Small intestine (tissue), 7 donors: ENCODE measurements around the gene TICRR. TPM values are rescaled to one million over a fixed set of nuclear protein-coding genes. Genes with fewer than 3 reads are reported as not detected.

Source experiments
- DNase-seq, 2 donors: peaks; one replicate each; pipeline versions ENCODE4 v3.0.0 to v3.0.0-alpha.2; 2013
- FAIRE-seq: peaks from 2 replicates; lab custom pipeline; 2012; peaks lifted over from hg19 to GRCh38; lab: Jason Lieb, UNC
- H3K27ac ChIP-seq, 3 donors: one replicate each; pipeline ENCODE4 v1.5.1; 2013; ENCODE audit warnings: low read length in 2 of 3, mild to moderate bottlenecking in 2 of 3, control low read depth in 1 of 3, inconsistent platforms in 1 of 3, low read depth in 1 of 3, moderate library complexity in 1 of 3
- H3K27me3 ChIP-seq, 3 donors: one replicate each; pipeline ENCODE4 v1.6.1; 2013; ENCODE audit warnings: low read length in 3 of 3, inconsistent platforms in 1 of 3; ENCODE audit not compliant: control insufficient read depth in 3 of 3, insufficient read depth in 3 of 3
- H3K36me3 ChIP-seq, 3 donors: one replicate each; pipeline ENCODE4 v1.6.1; 2013; ENCODE audit warnings: low read length in 3 of 3, inconsistent platforms in 1 of 3, low read depth in 1 of 3, mild to moderate bottlenecking in 1 of 3, moderate library complexity in 1 of 3; ENCODE audit not compliant: control insufficient read depth in 3 of 3, insufficient read depth in 2 of 3
- H3K4me1 ChIP-seq, 3 donors: one replicate each; pipeline ENCODE4 v1.6.1; 2013; ENCODE audit warnings: low read length in 2 of 3, inconsistent platforms in 1 of 3, low read depth in 1 of 3, mild to moderate bottlenecking in 1 of 3, moderate library complexity in 1 of 3; ENCODE audit not compliant: control insufficient read depth in 3 of 3, insufficient read depth in 2 of 3
- H3K4me3 ChIP-seq, 3 donors: one replicate each; pipeline ENCODE4 v1.5.1; 2013; ENCODE audit warnings: low read length in 3 of 3, control low read depth in 1 of 3, inconsistent platforms in 1 of 3, low read depth in 1 of 3, mild to moderate bottlenecking in 1 of 3, moderate library complexity in 1 of 3
- H3K9me3 ChIP-seq, 2 donors: one replicate each; pipeline ENCODE4 v1.6.1; 2013; ENCODE audit warnings: low read depth in 1 of 2, low read length in 1 of 2; ENCODE audit not compliant: control insufficient read depth in 2 of 2, insufficient read depth in 1 of 2
- WGBS, 3 donors: extraction: QIAGEN DNeasy Blood & Tissue Kit; methylation state at CpG; one replicate each; pipeline ENCODE4 v1.1.7; 2013; 5-methylcytosine and 5-hydroxymethylcytosine counted together
- polyA plus RNA-seq, 4 donors: library from polyadenylated mRNA; stranded (reverse) in 3 of 4; unstranded in 1 of 4; fragments of 200-250 nt in 3 of 4; fragments of 120-200 nt in 1 of 4; gene quantifications; one replicate each; pipeline versions ENCODE4 v1.2.1 to v1.2.3, GENCODE V29; 2013
- donor health status: healthy with polysubstance abuse.
- donor health status: control.
- donor health status: control.
- donor health status: Bipolar disorder and iron deficiency.
- donor health status: healthy.

TICRR gene
- polyA plus RNA-seq, 4 donors = 0.22 to 4.1 (median 3.7) TPM; not detected in 1

- FAIRE-seq (no peak), DNase-seq (no peak)
- Histone ChIP-seq H3K4me1 (no peaks in the 10 kb centered on the region), H3K27ac (no peak overlapping the region), H3K36me3 (peaks cover 2 to 80% (median 3%) of the 10 kb centered on the region in 3 donors), H3K4me3 (no peak overlapping the region), H3K9me3 (no peaks in the 10 kb centered on the region), H3K27me3 (no peaks in the 10 kb centered on the region)
- WGBS, 3 donors = 84 to 94% (median 91%) methylated on average over 18 to 21 of the region's 21 CpGs
Measured at GRCh38 chr15:89628301-89628700, 53.0 kb downstream of the TICRR start.

DNA sequence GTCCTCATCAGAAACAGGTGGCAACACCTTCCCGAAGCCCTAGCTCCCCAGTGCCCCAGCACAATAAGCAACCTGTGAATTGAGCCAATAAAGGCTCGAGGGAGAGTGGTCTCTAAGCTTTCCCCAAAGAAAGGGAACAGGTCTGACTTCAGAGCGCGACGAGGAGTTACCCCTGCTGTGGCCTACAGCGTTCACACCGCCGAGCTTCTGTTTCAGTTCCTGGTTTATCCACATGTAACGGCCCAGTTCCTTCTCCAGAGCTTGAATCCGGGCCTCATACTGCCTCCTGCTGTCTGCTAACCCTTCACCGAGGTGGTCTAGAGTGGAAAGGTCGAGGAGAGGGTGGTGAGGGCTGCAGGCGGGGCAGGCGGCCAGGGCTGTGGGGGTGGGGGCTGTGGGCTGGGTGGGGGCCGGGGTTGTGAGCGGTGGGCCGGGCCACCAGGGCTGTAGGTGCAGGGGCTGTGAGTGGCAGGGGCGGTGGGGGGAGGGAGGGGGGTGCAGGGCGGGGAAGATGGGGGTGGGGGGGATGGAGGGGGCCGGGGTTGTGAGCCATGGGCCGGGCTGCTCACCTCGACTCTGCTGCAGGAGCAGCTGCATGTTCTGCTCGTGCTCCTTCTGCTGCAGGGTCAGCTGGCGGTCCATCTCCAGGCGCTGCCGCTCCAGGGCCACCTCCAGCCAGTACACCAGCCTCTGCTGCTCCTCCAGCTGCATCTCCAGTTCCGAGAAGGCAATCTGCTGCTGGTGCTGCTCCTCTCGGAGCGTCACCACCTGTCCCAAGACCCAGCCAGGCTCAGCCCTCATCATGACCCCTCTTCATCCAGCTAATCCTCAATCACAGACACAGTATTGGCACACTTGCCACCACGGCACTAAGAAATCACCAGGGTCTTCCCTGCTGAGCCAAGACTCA is 53.8 kb downstream of the TICRR start:
- Histone ChIP-seq H3K9me3 (peaks cover 0 to 2% of the 10 kb centered on the region in 2 donors), H3K27me3 (no peaks in the 10 kb centered on the region), H3K27ac (no peak overlapping the region), H3K4me1 (no peaks in the 10 kb centered on the region), H3K4me3 (no peak overlapping the region), H3K36me3 (peaks cover 2 to 79% (median 3%) of the 10 kb centered on the region in 3 donors)
- no peak for FAIRE-seq
- DNase-seq = no peak
- WGBS, 3 donors = 87 to 94% (median 92%) methylated on average over 24 to 30 of the region's 30 CpGs

DNA sequence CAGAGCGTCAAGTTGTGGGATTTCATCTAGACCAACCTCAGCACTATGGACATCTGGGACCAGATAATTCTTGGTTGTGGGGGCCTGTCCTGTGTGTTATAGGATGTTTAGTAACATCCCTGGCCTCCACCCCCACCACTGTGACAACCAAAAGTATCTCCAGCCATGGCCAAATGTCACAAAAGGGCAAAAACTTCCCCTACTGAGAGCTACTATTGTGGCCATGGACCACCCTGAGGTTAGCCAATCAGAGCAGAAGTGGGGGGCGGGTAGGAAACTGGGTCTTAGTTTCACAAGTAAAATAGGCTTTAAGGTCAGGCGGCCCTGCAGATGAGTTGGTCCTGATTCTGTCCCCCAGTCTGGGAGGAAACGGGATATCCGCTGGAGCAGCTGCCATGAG is 54.6 kb downstream of the TICRR start:
- Histone ChIP-seq H3K4me1 (no peaks in the 10 kb centered on the region), H3K27me3 (no peaks in the 10 kb centered on the region), H3K4me3 (no peak overlapping the region), H3K36me3 (peaks cover 2 to 71% (median 3%) of the 10 kb centered on the region in 3 donors), H3K9me3 (peaks cover 0 to 5% of the 10 kb centered on the region in 2 donors), H3K27ac (no peak overlapping the region)
- DNase-seq (no peak), FAIRE-seq (no peak)
- WGBS, 3 donors = 94 to 99% (median 97%) methylated on average over 5 of the region's 5 CpGs

DNA sequence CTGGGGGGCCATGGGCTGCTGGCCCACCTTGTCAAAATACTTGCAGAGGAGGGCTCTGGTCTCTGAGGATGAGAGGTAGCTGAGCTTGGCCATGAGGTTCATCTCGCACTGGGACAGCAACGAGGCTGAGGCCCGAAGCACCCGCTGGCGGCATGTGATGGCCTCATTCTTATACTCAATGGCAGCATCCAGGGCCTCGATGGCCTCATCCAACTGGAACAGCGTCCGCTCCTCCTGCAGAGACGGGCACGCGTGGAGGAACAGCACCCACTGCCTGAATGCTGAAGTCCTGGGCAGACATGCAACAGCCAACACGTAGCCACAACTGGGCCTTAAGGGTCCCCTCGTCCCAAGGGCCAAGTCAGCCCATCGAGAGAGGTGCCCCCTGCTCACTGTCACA is 55.0 kb downstream of the TICRR start:
- Histone ChIP-seq H3K36me3 (peaks cover 2 to 67% (median 3%) of the 10 kb centered on the region in 3 donors), H3K4me3 (no peak overlapping the region), H3K4me1 (no peaks in the 10 kb centered on the region), H3K27ac (no peak overlapping the region), H3K9me3 (peaks cover 0 to 5% of the 10 kb centered on the region in 2 donors), H3K27me3 (no peaks in the 10 kb centered on the region)
- 93 to 95% (median 93%) methylated on average over 14 of the region's 14 CpGs for WGBS, 3 donors
- FAIRE-seq (no peak), DNase-seq (no peak)

- FAIRE-seq (no peak), DNase-seq (no peak)
- no peak overlapping the region for H3K4me3 ChIP-seq
- 92 to 94% (median 93%) methylated on average over 30 of the region's 30 CpGs for WGBS, 3 donors
- H3K27ac ChIP-seq = no peak overlapping the region
- H3K9me3 ChIP-seq = peaks cover 0 to 5% of the 10 kb centered on the region in 2 donors
- peaks cover 0 to 57% (median 2%) of the 10 kb centered on the region in 3 donors for H3K36me3 ChIP-seq
- H3K27me3 ChIP-seq = no peaks in the 10 kb centered on the region
- H3K4me1 ChIP-seq = no peaks in the 10 kb centered on the region
Measured at GRCh38 chr15:89630974-89631901, 56.0 kb downstream of the TICRR start.

- H3K4me3 ChIP-seq = no peak overlapping the region
- H3K27me3 ChIP-seq = no peaks in the 10 kb centered on the region
- DNase-seq (no peak), FAIRE-seq (no peak)
- 80 to 90% (median 86%) methylated on average over 8 to 10 of the region's 10 CpGs for WGBS, 3 donors
- H3K36me3 ChIP-seq = peaks cover 0 to 54% (median 2%) of the 10 kb centered on the region in 3 donors
- peaks cover 0 to 5% of the 10 kb centered on the region in 2 donors for H3K9me3 ChIP-seq
- no peak overlapping the region for H3K27ac ChIP-seq
- H3K4me1 ChIP-seq = no peaks in the 10 kb centered on the region
Measured at GRCh38 chr15:89631902-89632264, 56.6 kb downstream of the TICRR start.

DNA sequence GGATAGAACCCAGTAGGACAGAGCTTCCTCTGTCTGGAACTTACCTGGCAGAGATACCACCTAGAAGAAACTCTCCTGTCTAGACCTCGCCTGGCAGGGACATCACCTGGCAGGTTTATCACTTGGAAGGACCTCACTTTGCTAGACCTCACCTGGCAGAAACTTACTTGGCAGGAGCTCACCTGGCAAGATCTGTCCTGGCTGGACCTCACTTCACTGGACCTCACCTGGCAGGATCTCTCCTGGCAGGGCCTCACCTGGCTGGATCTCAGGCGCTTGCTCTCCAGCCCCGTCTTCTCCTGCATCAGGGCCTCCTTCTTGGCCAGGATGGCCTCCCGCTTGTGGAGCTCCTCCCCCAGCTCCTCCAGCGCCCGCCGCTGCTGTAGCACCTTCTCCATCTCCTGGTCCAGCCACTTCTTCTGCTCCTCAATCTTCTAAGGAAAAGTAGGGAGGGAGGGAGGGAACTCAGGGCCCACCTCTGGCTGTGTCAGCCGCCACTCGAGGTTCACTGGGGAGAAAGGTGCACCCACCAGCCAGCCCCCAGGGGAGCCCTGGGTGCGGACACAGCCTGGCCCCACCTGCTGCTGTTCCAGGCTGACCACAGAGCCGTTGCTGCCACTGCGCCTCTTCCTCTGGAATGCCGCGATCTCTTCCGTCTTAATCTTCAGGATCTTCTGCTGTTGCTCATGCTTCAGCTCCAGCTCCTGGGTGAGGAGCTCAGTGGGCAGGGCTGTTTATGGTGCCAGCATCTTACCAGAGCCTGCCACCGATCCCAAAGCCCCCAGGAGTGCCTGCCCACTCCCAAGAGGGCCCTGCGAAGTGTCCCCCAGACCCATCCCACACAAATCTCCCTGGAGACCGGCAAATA is 57.5 kb downstream of the TICRR start:
- Histone ChIP-seq H3K27me3 (no peaks in the 10 kb centered on the region), H3K9me3 (peaks cover 0 to 5% of the 10 kb centered on the region in 2 donors), H3K36me3 (peaks cover 0 to 46% (median 0%) of the 10 kb centered on the region in 3 donors), H3K27ac (no peak overlapping the region), H3K4me1 (no peaks in the 10 kb centered on the region), H3K4me3 (no peak overlapping the region)
- DNase-seq (no peak), FAIRE-seq (no peak)
- 94 to 95% (median 95%) methylated on average over 15 to 18 of the region's 18 CpGs for WGBS, 3 donors
